Upper lobe of right lung (tissue), 1 donor: ENCODE data around the gene APOC1. TPM values are rescaled to one million over a fixed set of nuclear protein-coding genes. Genes with fewer than 3 reads are reported as not detected.
"Not testable (repeated sequence)": the region's sequence is repeated elsewhere in the genome, so short reads cannot be mapped to it uniquely, and the experiment has no call there.

ENCODE experiments used
- ATAC-seq: fragments of 200-7000 bp; cut with Tn5 transposase; one replicate; pipeline ENCODE4 v1.9.1; 2020; ENCODE audit warnings: mild to moderate bottlenecking, moderate library complexity
- DNase-seq: peaks from one replicate; pipeline ENCODE4 v3.0.0-alpha.2; 2020
- H3K27ac ChIP-seq: fragments of 200-600 bp; one replicate; pipeline ENCODE4 v1.8.0; 2022
- H3K27me3 ChIP-seq: fragments of 200-600 bp; one replicate; pipeline ENCODE4 v1.8.0; 2022; ENCODE audit warnings: mild to moderate bottlenecking
- H3K36me3 ChIP-seq: fragments of 200-600 bp; one replicate; pipeline ENCODE4 v1.8.0; 2022
- H3K4me1 ChIP-seq: fragments of 200-600 bp; one replicate; pipeline ENCODE4 v1.8.0; 2022
- H3K4me3 ChIP-seq: fragments of 200-600 bp; one replicate; pipeline ENCODE4 v1.8.0; 2022; ENCODE audit warnings: mild to moderate bottlenecking
- H3K9me3 ChIP-seq: fragments of 200-600 bp; one replicate; pipeline ENCODE4 v1.8.0; 2022
- CTCF ChIP-seq: fragments of 200-600 bp; IDR thresholded peaks from one replicate; pipeline ENCODE4 v1.8.0; 2022; ENCODE audit warnings: antibody characterized with exemption
- intact Hi-C: fragments of 100-400 bp; cut with DNase I; formaldehyde crosslinking; loops from one replicate; pipeline ENCODE4 v1.11.0; 2022
- total RNA-seq: library from RNA; stranded (reverse); fragmentation: NEBNext Ultra II Directional; extraction: Animal tissue kit (Norgen Biotek cat#: 25700); gene quantifications from one replicate; pipeline ENCODE4 v1.2.1, GENCODE V29; 2021
- donor health status: DM: no; HTN: yes; CAD: no; lungs with severe emphysema.

Gene APOC1
- total RNA-seq, 1 donor from 2014 or later = 558 TPM

GRCh38 chr19:44879309-44880065, 34.9 kb upstream of the APOC1 start:
- ATAC-seq (peak; percentile 13), DNase-seq (no peak)
- intact Hi-C loops = no loop called here
- no peak for TF ChIP-seq CTCF
- H3K36me3 ChIP-seq = peaks cover 45% of the 10 kb centered on the region
- H3K27me3 ChIP-seq = no peaks in the 10 kb centered on the region
- no peak overlapping the region for H3K4me3 ChIP-seq
- H3K4me1 ChIP-seq = no peaks in the 10 kb centered on the region
- no peak overlapping the region for H3K27ac ChIP-seq
- H3K9me3 ChIP-seq = no peaks in the 10 kb centered on the region

- H3K27ac ChIP-seq = no peak overlapping the region
- no peaks in the 10 kb centered on the region for H3K27me3 ChIP-seq
- intact Hi-C loops = no loop called here
- H3K4me3 ChIP-seq = no peak overlapping the region
- TF ChIP-seq CTCF = no peak
- H3K36me3 ChIP-seq = peaks cover 39% of the 10 kb centered on the region
- DNase-seq (no peak), ATAC-seq (no peak)
- H3K4me1 ChIP-seq = no peaks in the 10 kb centered on the region
- no peaks in the 10 kb centered on the region for H3K9me3 ChIP-seq
These were observed 32.3 kb upstream of the APOC1 start for GRCh38 chr19:44882063-44882462.

GRCh38 chr19:44882619-44883397, 31.6 kb upstream of the APOC1 start:
- DNase-seq, H3K27me3 ChIP-seq, H3K4me1 ChIP-seq, H3K4me3 ChIP-seq, H3K27ac ChIP-seq, ATAC-seq, intact Hi-C loops, H3K9me3 ChIP-seq: not testable (repeated sequence)
- H3K36me3 ChIP-seq = peaks cover 40% of the 10 kb centered on the region

GRCh38 chr19:44883922-44884321, 30.5 kb upstream of the APOC1 start:
- Histone ChIP-seq H3K4me1 (no peaks in the 10 kb centered on the region), H3K27ac (no peak overlapping the region), H3K4me3 (no peak overlapping the region), H3K27me3 (no peaks in the 10 kb centered on the region), H3K9me3 (no peaks in the 10 kb centered on the region), H3K36me3 (peaks cover 48% of the 10 kb centered on the region)
- intact Hi-C loops = no loop called here
- no peak for ATAC-seq
- no peak for DNase-seq
- no peak for TF ChIP-seq CTCF

GRCh38 chr19:44884566-44884965, 29.8 kb upstream of the APOC1 start:
- no peak for TF ChIP-seq CTCF
- peaks cover 2% of the 10 kb centered on the region for H3K4me1 ChIP-seq
- no peak overlapping the region for H3K4me3 ChIP-seq
- no peak overlapping the region for H3K27ac ChIP-seq
- DNase-seq (no peak), ATAC-seq (no peak)
- no peaks in the 10 kb centered on the region for H3K9me3 ChIP-seq
- intact Hi-C loops = no loop called here
- H3K27me3 ChIP-seq = no peaks in the 10 kb centered on the region
- peaks cover 48% of the 10 kb centered on the region for H3K36me3 ChIP-seq

- no peak overlapping the region for H3K27ac ChIP-seq
- H3K36me3 ChIP-seq = peaks cover 48% of the 10 kb centered on the region
- DNase-seq = no peak
These were observed 28.3 kb upstream of the APOC1 start for GRCh38 chr19:44886141-44886540.

More at GRCh38 chr19:44886141-44886540, 28.3 kb upstream of the APOC1 start:
- Histone ChIP-seq H3K9me3 (no peaks in the 10 kb centered on the region), H3K4me1 (peaks cover 8% of the 10 kb centered on the region), H3K27me3 (no peaks in the 10 kb centered on the region), H3K4me3 (no peak overlapping the region)
- intact Hi-C loops = no loop called here
- no peak for TF ChIP-seq CTCF
- ATAC-seq = no peak
